Stimulated activated CD8-positive, alpha-beta memory T cell treated with anti-CD3 and anti-CD28 coated beads, Interleukin-7, amount 100 ng/mL, for 24 hours (primary cell): ENCODE results near the gene PEX26.
"Not testable (repeated sequence)": the region's sequence is repeated elsewhere in the genome, so short reads cannot be mapped to it uniquely, and the experiment has no call there.

ENCODE experiments used
- DNase-seq: peaks from one replicate; pipeline ENCODE4 v3.0.0-alpha.2; 2020; ENCODE audit warnings: low read depth

The PEX26 gene

GRCh38 chr22:18096823-18097222 is 19.0 kb downstream of the PEX26 start:
- DNase-seq = no peak

GRCh38 chr22:18100781-18101180 is 23.0 kb downstream of the PEX26 start:
- DNase-seq = no peak

DNA sequence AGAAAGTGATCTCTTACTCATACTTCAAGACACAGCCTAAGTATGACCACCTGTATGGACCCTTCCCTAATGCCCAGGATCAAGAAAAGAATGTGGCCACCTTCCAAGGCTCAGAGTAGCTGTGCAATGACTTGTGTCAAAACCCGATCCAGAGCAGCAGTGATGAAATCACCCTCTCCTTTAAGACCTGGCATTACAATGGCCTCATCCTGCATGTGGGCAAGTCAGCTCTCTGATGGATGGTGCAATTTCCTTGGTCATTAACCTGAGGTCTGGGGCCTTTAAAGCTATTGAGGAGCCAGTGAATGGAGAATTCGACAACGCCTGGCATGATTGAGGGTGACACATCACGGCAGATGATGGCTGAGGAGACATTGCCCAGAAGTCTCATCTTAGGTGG is 23.7 kb downstream of the PEX26 start:
- no peak for DNase-seq

DNA sequence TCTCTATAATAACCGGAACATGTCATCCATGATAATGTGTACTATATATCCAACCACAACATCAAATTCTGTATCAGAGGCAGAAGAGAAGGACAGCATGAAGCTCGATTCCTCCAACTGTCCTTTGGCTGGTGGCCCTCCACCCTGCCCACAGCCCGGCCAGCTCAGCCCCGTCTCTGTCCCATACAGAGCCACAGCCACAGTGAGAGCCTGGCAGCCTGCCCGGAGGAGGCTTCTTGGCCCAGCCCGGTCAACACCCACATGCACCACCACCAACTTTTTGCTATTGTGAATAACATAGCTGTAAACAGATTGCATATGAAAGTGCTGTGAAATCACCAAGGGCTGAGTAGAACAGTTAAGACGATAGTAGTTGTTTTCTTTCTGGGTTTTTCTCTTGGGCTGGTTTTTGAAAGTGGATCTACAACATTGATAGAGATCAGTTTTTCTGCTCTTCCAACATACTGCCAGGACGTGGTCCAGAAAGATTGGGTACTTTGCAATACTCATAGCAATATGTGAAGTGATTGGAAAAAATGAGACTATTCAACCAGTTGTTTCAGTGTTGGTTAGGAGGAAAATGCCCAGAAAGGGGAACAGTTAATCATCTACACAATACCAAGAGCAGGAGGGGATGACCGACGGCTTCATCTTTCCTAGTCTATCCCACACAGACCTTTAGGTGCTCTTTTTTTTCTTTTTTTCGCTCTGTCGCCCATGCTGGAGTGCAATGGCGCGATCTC is 25.9 kb downstream of the PEX26 start:
- no peak for DNase-seq

- no peak for DNase-seq
These were observed 26.8 kb downstream of the PEX26 start for GRCh38 chr22:18104566-18104965.

DNA sequence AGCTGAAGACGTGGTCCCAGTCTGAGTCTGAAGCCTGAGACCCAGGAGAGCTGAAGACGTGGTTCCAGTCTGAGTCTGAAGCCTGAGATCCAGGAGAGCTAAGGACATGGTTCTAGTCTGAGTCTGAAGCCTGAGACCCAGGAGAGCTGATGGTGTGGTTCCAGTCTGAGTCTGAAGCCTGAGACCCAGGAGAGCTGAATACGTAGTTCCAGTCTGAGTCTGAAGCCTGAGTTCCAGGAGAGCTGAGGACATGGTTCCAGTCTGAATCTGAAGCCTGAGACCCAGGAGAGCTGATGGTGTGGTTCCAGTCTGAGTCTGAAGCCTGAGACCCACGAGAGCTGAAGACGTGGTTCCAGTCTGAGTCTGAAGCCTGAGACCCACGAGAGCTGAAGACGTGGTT is 28.2 kb downstream of the PEX26 start:
- not testable (repeated sequence) for DNase-seq

GRCh38 chr22:18106550-18107341 is 29.0 kb downstream of the PEX26 start:
- DNase-seq = not testable (repeated sequence)

DNA sequence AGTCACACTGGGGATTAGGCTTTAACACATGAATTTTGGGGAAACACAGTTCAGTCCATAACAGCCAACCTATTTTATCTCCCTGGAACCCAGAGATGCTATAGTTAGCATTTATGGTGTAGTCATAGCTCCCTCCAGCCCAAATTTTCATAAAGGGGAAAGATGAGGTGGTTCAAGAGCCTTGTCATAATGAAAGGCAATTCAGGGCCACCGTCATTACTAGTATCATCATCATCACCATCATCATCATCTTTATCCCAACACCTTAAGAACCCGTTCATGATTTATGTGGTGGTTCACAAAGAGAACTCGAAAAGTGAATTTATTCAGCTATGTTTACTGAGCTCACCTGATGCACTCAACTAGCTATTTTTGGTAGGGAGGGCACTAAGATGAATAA is 30.4 kb downstream of the PEX26 start:
- no peak for DNase-seq

GRCh38 chr22:18109410-18110193 is 31.8 kb downstream of the PEX26 start:
- no peak for DNase-seq

DNA sequence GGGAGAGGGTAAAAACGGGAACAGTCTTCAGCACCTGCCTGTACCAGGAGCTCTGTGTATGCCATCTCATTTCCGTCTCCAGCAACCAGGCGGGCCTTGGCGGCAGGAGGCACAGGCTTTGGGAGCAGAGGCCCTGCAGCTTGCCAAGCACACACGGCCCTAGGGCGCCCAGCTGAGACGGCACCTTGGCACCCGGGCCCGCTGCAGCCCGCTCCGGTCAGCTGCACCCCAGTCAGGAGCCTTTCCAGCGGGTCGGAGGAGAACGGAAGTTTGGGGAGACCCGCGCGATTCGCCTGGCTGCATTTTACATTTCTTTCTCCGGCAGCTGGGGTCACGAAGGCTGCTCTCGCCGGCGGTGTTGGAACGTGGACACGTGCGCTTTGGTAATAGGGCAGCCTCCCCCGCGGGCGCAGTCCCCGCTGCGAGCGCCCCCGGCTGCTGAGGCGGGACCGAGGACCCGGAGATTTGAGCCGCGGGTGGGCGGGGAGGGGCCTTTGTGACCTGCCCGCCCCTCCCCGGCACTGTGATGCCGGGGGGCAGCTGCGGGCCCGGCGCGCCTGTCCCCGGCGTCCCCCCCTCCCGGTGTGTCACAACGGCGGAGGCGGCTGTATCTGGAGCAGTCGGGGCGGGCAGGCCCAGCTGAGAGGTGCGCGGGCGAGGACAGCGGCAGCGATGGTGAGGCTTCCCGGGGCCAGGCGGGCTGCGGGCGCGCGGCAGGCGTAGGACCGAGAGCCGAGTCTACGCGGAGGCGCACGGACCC is 32.6 kb downstream of the PEX26 start, which contains the start of gene TUBA8:
Gene TUBA8 (plus strand): TSS at position 616 of the 760 bp plus-strand sequence. CDS start 57 bp downstream, at position 673.
- DNase-seq = no peak

- DNase-seq = no peak
These were observed 33.4 kb downstream of the PEX26 start for GRCh38 chr22:18110954-18111758.

GRCh38 chr22:18111759-18112330 is 34.1 kb downstream of the PEX26 start:
- DNase-seq = no peak

- no peak for DNase-seq
These were observed 34.6 kb downstream of the PEX26 start for GRCh38 chr22:18112440-18112839.

- no peak for DNase-seq
These were observed 36.0 kb downstream of the PEX26 start for GRCh38 chr22:18113680-18114394.

- DNase-seq = no peak
These were observed 36.7 kb downstream of the PEX26 start for GRCh38 chr22:18114495-18114894.

- no peak for DNase-seq
These were observed 37.3 kb downstream of the PEX26 start for GRCh38 chr22:18114976-18115652.

DNA sequence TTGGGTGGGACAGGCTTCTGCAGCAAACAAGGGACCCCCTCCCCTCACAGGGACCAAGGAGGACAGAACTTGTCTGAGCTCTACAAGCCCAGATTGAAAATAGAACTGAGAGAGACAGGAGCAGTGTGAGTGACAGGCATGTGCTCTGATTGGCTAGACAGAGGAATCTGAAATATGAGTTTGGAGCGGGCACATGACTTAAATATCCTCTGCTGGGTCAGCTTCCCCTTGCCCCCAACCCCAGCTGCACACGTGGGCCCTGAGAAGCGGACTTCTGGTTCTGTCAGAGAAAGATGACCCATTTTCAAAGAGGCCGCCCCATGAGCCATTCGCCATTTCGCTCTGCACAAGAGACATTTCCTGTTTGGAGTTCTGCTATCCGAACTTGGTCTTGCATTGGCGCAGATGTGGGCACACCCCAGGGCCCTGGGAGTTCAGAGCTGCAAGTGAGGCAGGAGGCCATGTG is 38.1 kb downstream of the PEX26 start:
- no peak for DNase-seq

DNA sequence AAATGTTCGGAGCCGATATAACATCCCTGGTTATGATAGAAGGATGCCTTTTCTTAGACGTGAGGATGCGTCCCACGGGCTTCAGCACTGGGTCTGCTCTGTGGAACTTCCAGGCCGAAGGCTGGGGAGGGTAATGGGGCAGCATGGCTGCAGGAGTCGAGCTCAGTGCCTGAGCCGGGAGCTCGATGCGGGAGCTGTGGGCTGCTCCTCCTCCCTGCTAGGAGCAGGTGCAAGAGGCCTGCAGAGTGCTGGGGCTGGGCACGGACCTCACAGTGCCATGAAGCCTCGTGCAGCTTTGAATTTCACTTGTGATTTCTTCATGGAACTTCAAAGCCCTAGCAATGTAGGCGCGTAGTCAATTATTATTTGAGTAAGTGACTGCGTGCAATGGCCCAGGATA is 38.8 kb downstream of the PEX26 start:
- no peak for DNase-seq

- DNase-seq = no peak
These were observed 40.6 kb downstream of the PEX26 start for GRCh38 chr22:18118345-18118915.
